ENCODE results near the gene SMG6. TPM values are rescaled to one million over a fixed set of nuclear protein-coding genes. Genes with fewer than 3 reads are reported as not detected.

Gene SMG6
- total and polyA plus RNA-seq, 8 donors = 8.4 to 19.8 (median 12.1) TPM

DNA sequence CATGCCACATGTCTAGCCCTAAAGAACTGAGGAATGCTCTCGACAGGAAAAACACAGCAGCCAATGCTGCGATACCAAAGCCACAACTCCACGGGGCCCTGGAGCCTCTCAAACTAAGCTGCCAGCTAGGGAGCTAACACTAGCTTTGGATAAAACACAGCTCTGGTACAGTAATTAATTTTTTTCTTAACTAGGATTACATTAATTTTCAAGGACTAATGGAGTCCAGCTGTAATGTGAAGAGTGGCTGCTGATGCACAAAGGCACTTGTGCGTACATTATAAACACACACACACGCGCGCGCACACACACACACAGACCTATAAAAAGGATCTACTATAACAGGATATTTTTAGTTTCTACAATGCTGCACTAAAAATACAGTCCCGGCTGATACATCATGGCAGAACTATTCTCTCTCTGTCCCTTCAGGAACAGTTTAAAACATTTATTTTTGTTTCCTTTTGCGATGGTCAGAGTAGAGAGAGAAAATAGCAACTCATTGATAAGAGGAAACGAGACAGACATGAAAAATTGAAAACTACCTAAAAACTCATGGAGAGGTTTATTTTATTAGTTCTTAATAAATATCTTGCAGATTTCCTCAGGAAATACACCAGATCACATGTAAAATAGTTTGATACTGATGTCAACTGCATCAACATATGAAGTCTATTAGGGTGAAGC is 88.5 kb downstream of the SMG6 start:
- Histone ChIP-seq H3K36me3 (no peaks in the 10 kb centered on the region), H3K9me3 (no peaks in the 10 kb centered on the region), H3K27me3 (no peaks in the 10 kb centered on the region), H3K27ac (peak overlapping the region in 2 of 4 donors; percentile 34 to 43), H3K4me3 (no peak overlapping the region), H3K4me1 (peaks cover 0 to 8% (median 0%) of the 10 kb centered on the region in 3 donors)
- ATAC-seq (peak in 2 of 4 donors; percentile 21 to 49), DNase-seq (no peak), FAIRE-seq (no peak)
- WGBS, 2 donors = 75 to 76% methylated on average over 11 of the region's 11 CpGs
- TF ChIP-seq CTCF (IDR thresholded peaks at IDR 0.05) = no peak
- intact Hi-C loops (cut with DNase I) = no loop called here

DNA sequence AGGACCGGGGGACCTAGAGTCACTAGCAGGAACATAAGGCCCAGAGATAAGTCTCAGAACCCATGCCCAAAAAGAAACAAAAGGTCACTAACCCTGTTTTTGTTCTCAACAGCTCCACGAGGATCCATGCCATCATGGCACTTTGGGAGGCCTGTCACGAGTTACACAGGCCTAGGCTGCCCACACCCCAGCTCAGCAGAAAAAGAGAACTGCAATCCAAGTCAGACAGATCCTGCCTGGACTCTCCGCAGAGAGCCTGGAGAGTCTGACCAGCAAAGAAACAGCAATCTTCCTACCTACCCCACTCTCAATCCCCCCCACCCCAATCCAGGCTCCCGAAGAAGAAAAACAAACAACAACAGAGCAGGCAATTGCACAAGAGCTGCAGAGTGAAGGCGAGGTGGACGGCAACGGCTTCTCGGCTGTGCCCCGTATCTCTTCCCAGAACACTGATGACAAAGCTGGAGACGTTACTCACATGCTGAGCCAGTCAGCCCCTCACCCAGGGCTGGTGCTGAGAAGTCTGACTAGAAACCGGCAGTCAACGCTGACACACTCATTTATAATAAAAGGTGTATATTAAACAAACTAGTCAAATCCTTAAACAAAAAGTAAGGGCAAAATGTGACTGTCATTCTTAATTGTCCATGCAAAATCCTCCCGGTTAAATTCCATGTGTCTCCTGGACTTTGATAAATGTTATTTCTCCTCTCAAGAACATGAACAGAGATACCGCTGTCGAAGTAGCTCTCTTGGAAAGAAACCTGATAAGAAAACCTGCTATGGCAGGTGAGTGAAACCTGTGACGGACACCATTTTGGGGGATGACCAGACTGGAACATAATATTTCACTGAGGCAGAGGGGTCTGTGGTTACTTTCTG is 89.3 kb downstream of the SMG6 start:
- DNase-seq (no peak), ATAC-seq (peak in 3 of 4 donors; percentile 31 to 72 (median 44)), FAIRE-seq (no peak)
- Histone ChIP-seq H3K4me3 (no peak overlapping the region), H3K27ac (peak overlapping the region in 2 of 4 donors; percentile 34 to 43), H3K36me3 (no peaks in the 10 kb centered on the region), H3K9me3 (no peaks in the 10 kb centered on the region), H3K4me1 (peaks cover 0 to 8% (median 0%) of the 10 kb centered on the region in 3 donors), H3K27me3 (no peaks in the 10 kb centered on the region)
- no peak for TF ChIP-seq CTCF (IDR thresholded peaks at IDR 0.05)
- 77 to 80% methylated on average over 17 of the region's 17 CpGs for WGBS, 2 donors
- intact Hi-C loops (cut with DNase I) = no loop called here

- 89 to 90% methylated on average over 11 of the region's 11 CpGs for WGBS, 2 donors
- FAIRE-seq = no peak
- H3K9me3 ChIP-seq = no peaks in the 10 kb centered on the region
- intact Hi-C loops (cut with DNase I) = no loop called here
- H3K27ac ChIP-seq = peak overlapping the region in 2 of 4 donors; percentile 34 to 43
- no peak for ATAC-seq
- H3K27me3 ChIP-seq = no peaks in the 10 kb centered on the region
- DNase-seq = no peak
- H3K4me1 ChIP-seq = peaks cover 0 to 8% (median 0%) of the 10 kb centered on the region in 3 donors
- TF ChIP-seq CTCF (IDR thresholded peaks at IDR 0.05) = no peak
- H3K4me3 ChIP-seq = no peak overlapping the region
- no peaks in the 10 kb centered on the region for H3K36me3 ChIP-seq
Observed at GRCh38 chr17:2213291-2213960, 90.2 kb downstream of the SMG6 start.

- peaks cover 0 to 8% (median 0%) of the 10 kb centered on the region in 3 donors for H3K4me1 ChIP-seq
- no peaks in the 10 kb centered on the region for H3K27me3 ChIP-seq
- H3K9me3 ChIP-seq = no peaks in the 10 kb centered on the region
- no peak for FAIRE-seq
- H3K27ac ChIP-seq = peak overlapping the region in 1 of 4 donors; percentile 7
- TF ChIP-seq CTCF (IDR thresholded peaks at IDR 0.05) = no peak
- ATAC-seq = peak in 3 of 4 donors; percentile 29 to 45 (median 37)
- intact Hi-C loops (cut with DNase I) = no loop called here
- no peaks in the 10 kb centered on the region for H3K36me3 ChIP-seq
- DNase-seq = no peak
- 67 to 70% methylated on average over 10 of the region's 10 CpGs for WGBS, 2 donors
- no peak overlapping the region for H3K4me3 ChIP-seq
Observed at GRCh38 chr17:2212400-2212981, 91.1 kb downstream of the SMG6 start.
